Hepatocyte (in vitro differentiated cells): ENCODE results near the gene ZSWIM1. TPM values are rescaled to one million over a fixed set of nuclear protein-coding genes. Genes with fewer than 3 reads are reported as not detected.

Experiments used
- DNase-seq: peaks from one replicate; pipeline ENCODE4 v3.0.0-alpha.2; 2016; ENCODE audit warnings: low spot score
- H2AFZ ChIP-seq: fragments of 200-600 bp; sonication (generic); 2 replicates; pipeline ENCODE4 v1.6.0; 2016; ENCODE audit warnings: antibody characterized with exemption, mild to moderate bottlenecking
- H3K27ac ChIP-seq: fragments of 200-600 bp; sonication (generic); 2 replicates; pipeline ENCODE4 v1.5.1; 2016; ENCODE audit warnings: mild to moderate bottlenecking
- H3K27me3 ChIP-seq: fragments of 200-600 bp; sonication (generic); 2 replicates; pipeline ENCODE4 v1.6.1; 2016
- H3K36me3 ChIP-seq: fragments of 200-600 bp; sonication (generic); replicated peaks from 2 replicates; pipeline ENCODE4 v1.5.1; 2016; ENCODE audit warnings: low read depth; ENCODE audit not compliant: insufficient read depth
- H3K4me1 ChIP-seq: fragments of 200-600 bp; sonication (generic); 2 replicates; pipeline ENCODE4 v1.5.1; 2016; ENCODE audit warnings: mild to moderate bottlenecking, moderate library complexity; ENCODE audit not compliant: insufficient read depth
- H3K4me2 ChIP-seq: fragments of 200-600 bp; sonication (generic); 2 replicates; pipeline ENCODE4 v1.6.0; 2016
- H3K4me3 ChIP-seq: fragments of 200-600 bp; sonication (generic); 2 replicates; pipeline ENCODE4 v1.5.1; 2016; ENCODE audit warnings: mild to moderate bottlenecking
- H3K79me2 ChIP-seq: fragments of 200-600 bp; sonication (generic); 2 replicates; pipeline ENCODE4 v1.6.0; 2017; ENCODE audit warnings: mild to moderate bottlenecking
- H3K9me2 ChIP-seq: fragments of 200-600 bp; sonication (generic); replicated peaks from 2 replicates; pipeline ENCODE4 v1.6.0; 2017; ENCODE audit warnings: mild to moderate bottlenecking; ENCODE audit not compliant: insufficient read depth
- H3K9me3 ChIP-seq: fragments of 200-600 bp; sonication (generic); 2 replicates; pipeline ENCODE4 v1.5.1; 2016; ENCODE audit warnings: low read depth, mild to moderate bottlenecking
- H4K20me1 ChIP-seq: fragments of 200-600 bp; sonication (generic); 2 replicates; pipeline ENCODE4 v1.6.0; 2016; ENCODE audit warnings: mild to moderate bottlenecking; ENCODE audit not compliant: insufficient read depth, poor library complexity, severe bottlenecking
- EZH2 ChIP-seq: fragments of 200-600 bp; sonication (generic); IDR thresholded peaks from 2 replicates; pipeline ENCODE4 v1.6.1; 2016; ENCODE audit warnings: antibody characterized with exemption, mild to moderate bottlenecking, borderline replicate concordance
- EZH2phosphoT487 ChIP-seq: fragments of 200-600 bp; sonication (generic); IDR thresholded peaks from one replicate; pipeline ENCODE4 v1.6.1; 2018; ENCODE audit warnings: antibody characterized with exemption, mild to moderate bottlenecking, low read depth, moderate library complexity; ENCODE audit not compliant: unreplicated experiment, severe bottlenecking
- WGBS: methylation state at CpG from one replicate; pipeline ENCODE4 v1.1.6; 2016; ENCODE audit warnings: low lambda C conversion rate; ENCODE audit errors: missing lambda C conversion rate; 5-methylcytosine and 5-hydroxymethylcytosine counted together
- polyA plus RNA-seq: library from polyadenylated mRNA; unstranded; fragments of >200 nt; fragmentation: Nextera tagmentation; extraction: Ambion mirVana; gene quantifications from 2 replicates; pipeline ENCODE4 v1.2.1, GENCODE V29; 2016
- total RNA-seq: library from RNA; depleted of rRNA; stranded (reverse); fragments of >200 nt; gene quantifications from 2 replicates; pipeline ENCODE4 v1.2.3, GENCODE V29; 2014
- TF ChIP-seq, protein P1 (sequence below): fragments of 200-600 bp; sonication (generic); IDR thresholded peaks from 2 replicates; pipeline ENCODE4 v1.5.1; 2016; ENCODE audit warnings: antibody characterized with exemption, mild to moderate bottlenecking; ENCODE audit not compliant: poor library complexity

Gene ZSWIM1
- total and polyA plus RNA-seq, 2 experiments from 2014 or later = 5.0 to 6.4 TPM

DNA sequence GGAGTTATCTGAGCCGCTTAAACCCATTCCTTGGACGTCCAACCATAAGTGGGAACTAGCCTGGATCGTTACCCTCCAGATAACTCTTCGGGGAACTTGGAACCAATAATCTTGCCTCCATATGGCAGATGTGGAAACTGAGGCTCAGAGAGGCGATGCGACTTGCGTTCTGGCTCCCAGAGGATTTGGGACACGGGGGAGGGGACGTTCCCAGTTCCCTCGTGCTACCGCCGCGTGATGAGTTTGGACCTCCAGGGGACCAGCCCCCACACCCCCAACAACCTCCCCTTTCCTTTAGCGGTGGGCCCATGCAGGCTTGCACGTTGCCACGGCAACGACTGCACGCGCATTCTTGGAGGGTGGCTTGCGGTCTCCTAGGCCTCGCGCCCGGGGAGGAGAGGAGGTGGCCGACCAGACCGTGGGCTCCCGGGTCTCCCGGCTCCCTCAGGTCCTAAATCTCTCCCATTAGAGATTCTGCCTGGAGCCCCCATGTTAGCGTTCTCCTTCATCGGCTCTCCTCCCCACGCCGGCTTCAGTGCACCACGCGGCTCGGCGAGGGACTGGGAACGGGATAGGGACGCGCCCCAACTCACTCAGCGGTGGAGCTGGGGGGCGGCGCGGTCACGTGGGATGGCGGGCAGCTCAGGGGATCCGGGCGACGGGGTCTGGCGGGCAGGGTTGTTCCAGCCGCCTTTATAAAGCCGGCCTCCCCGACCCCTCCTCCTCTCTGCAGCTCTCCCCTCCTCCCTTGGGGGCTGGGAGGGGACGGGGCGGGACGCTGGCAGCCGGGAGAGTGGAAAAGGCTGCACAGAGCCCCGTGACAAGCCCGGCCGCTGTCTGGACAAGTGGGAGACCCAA is 30.7 kb downstream of the ZSWIM1 start, which contains the start of gene PLTP:
TSS of gene PLTP (minus strand) at position 670 of the 858 bp plus-strand sequence. CDS start 703 bp downstream, outside the sequence.
- Histone ChIP-seq H2AFZ (peak within 1 kb of the TSS; percentile 50), H3K36me3 (no peaks in the 10 kb centered on the region), H4K20me1 (no peaks in the 10 kb centered on the region), H3K4me2 (peak within 1 kb of the TSS; percentile 94), H3K9me3 (no peaks in the 10 kb centered on the region), H3K9me2 (no peaks in the 10 kb centered on the region), H3K27ac (peak within 1 kb of the TSS; percentile 73), H3K27me3 (no peaks in the 10 kb centered on the region), H3K4me3 (peak within 1 kb of the TSS; percentile 49), H3K4me1 (peaks cover 10% of the 10 kb centered on the region), H3K79me2 (no peaks in the 10 kb centered on the region)
- 3% methylated on average over 35 of the region's 58 CpGs for WGBS
- peak; percentile 77 for DNase-seq
- TF ChIP-seq, protein P1, sequence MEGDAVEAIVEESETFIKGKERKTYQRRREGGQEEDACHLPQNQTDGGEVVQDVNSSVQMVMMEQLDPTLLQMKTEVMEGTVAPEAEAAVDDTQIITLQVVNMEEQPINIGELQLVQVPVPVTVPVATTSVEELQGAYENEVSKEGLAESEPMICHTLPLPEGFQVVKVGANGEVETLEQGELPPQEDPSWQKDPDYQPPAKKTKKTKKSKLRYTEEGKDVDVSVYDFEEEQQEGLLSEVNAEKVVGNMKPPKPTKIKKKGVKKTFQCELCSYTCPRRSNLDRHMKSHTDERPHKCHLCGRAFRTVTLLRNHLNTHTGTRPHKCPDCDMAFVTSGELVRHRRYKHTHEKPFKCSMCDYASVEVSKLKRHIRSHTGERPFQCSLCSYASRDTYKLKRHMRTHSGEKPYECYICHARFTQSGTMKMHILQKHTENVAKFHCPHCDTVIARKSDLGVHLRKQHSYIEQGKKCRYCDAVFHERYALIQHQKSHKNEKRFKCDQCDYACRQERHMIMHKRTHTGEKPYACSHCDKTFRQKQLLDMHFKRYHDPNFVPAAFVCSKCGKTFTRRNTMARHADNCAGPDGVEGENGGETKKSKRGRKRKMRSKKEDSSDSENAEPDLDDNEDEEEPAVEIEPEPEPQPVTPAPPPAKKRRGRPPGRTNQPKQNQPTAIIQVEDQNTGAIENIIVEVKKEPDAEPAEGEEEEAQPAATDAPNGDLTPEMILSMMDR = no peak
- TF ChIP-seq EZH2 = no peak
- no peak for TF ChIP-seq EZH2phosphoT487

GRCh38 chr20:45912344-45912682 is 31.3 kb downstream of the ZSWIM1 start:
- Histone ChIP-seq H3K9me2 (no peaks in the 10 kb centered on the region), H3K9me3 (no peaks in the 10 kb centered on the region), H4K20me1 (no peaks in the 10 kb centered on the region), H3K27me3 (no peaks in the 10 kb centered on the region), H3K4me1 (peaks cover 10% of the 10 kb centered on the region), H2AFZ (peak overlapping the region; percentile 50), H3K36me3 (no peaks in the 10 kb centered on the region), H3K27ac (peak overlapping the region; percentile 73), H3K4me3 (peak overlapping the region; percentile 49), H3K4me2 (peak overlapping the region; percentile 94), H3K79me2 (no peaks in the 10 kb centered on the region)
- no peak for DNase-seq
- TF ChIP-seq EZH2 = no peak
- TF ChIP-seq, protein P1 = no peak
- TF ChIP-seq EZH2phosphoT487 = no peak
- WGBS = 33% methylated on average over 4 of the region's 4 CpGs

DNA sequence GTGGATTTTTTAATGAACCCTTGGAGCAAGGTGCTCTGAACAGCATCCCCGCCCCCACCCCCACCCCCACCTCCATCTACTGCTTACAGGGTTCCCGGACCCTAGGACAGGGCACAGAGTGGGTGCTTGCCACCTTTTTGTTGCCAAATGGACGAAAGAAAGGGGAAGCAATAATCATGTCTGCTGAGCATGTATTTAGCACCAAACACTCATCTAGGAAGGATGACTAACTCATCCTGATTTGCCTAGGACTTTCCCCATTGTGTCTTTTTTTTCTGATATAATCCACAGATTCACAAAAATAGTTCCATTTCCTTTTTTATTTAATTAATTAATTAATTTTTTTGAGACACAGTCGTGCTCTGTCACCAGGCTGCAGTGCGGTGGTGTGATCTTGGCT is 32.1 kb downstream of the ZSWIM1 start:
- no peaks in the 10 kb centered on the region for H3K27me3 ChIP-seq
- 95% methylated on average over 4 of the region's 5 CpGs for WGBS
- H3K4me3 ChIP-seq = no peak overlapping the region
- no peak overlapping the region for H3K27ac ChIP-seq
- DNase-seq = no peak
- no peaks in the 10 kb centered on the region for H3K36me3 ChIP-seq
- TF ChIP-seq EZH2 (no peak), EZH2phosphoT487 (no peak)
- TF ChIP-seq, protein P1 = no peak
- no peaks in the 10 kb centered on the region for H4K20me1 ChIP-seq
- no peaks in the 10 kb centered on the region for H3K9me3 ChIP-seq
- no peak overlapping the region for H2AFZ ChIP-seq
- H3K79me2 ChIP-seq = no peaks in the 10 kb centered on the region
- H3K4me1 ChIP-seq = peaks cover 10% of the 10 kb centered on the region
- no peak overlapping the region for H3K4me2 ChIP-seq
- no peaks in the 10 kb centered on the region for H3K9me2 ChIP-seq
